Hematopoietic multipotent progenitor cell (in vitro differentiated cells): ENCODE data around the gene MOGAT3. TPM values are rescaled to one million over a fixed set of nuclear protein-coding genes. Genes with fewer than 3 reads are reported as not detected.
"Not testable (repeated sequence)": the region's sequence is repeated elsewhere in the genome, so short reads cannot be mapped to it uniquely, and the experiment has no call there.

Source experiments
- DNase-seq, 3 donors: peaks; one replicate each; pipeline ENCODE4 v3.0.0-alpha.2; 2011 to 2015; ENCODE audit warnings: low read depth in 2 of 3, low spot score in 2 of 3
- total RNA-seq: library from RNA; depleted of rRNA; stranded (reverse); fragments of >200 nt; gene quantifications from one replicate; pipeline ENCODE4 v1.2.3, GENCODE V29; 2012

MOGAT3 gene
- total RNA-seq, 1 donor = not detected

GRCh38 chr7:101205901-101206664 lies 5.2 kb upstream of the MOGAT3 start:
- no peak for DNase-seq

- DNase-seq = not testable (repeated sequence)
Measured at GRCh38 chr7:101203740-101204738, 3.2 kb upstream of the MOGAT3 start.

GRCh38 chr7:101202603-101202918 lies 1.7 kb upstream of the MOGAT3 start:
- DNase-seq = no peak

GRCh38 chr7:101201695-101202602 lies 1.1 kb upstream of the MOGAT3 start:
- no peak for DNase-seq

GRCh38 chr7:101200504-101200861 lies 353 bp downstream of the MOGAT3 start:
- no peak for DNase-seq

- DNase-seq = not testable (repeated sequence)
Measured at GRCh38 chr7:101199522-101199921, 1.3 kb downstream of the MOGAT3 start.

GRCh38 chr7:101198476-101198875 lies 2.4 kb downstream of the MOGAT3 start:
- no peak for DNase-seq

GRCh38 chr7:101197991-101198390 lies 2.8 kb downstream of the MOGAT3 start:
- DNase-seq = no peak

- no peak for DNase-seq
Measured at GRCh38 chr7:101195884-101196283, 5.0 kb downstream of the MOGAT3 start.

GRCh38 chr7:101189109-101189508 lies 11.7 kb downstream of the MOGAT3 start:
- no peak for DNase-seq

DNA sequence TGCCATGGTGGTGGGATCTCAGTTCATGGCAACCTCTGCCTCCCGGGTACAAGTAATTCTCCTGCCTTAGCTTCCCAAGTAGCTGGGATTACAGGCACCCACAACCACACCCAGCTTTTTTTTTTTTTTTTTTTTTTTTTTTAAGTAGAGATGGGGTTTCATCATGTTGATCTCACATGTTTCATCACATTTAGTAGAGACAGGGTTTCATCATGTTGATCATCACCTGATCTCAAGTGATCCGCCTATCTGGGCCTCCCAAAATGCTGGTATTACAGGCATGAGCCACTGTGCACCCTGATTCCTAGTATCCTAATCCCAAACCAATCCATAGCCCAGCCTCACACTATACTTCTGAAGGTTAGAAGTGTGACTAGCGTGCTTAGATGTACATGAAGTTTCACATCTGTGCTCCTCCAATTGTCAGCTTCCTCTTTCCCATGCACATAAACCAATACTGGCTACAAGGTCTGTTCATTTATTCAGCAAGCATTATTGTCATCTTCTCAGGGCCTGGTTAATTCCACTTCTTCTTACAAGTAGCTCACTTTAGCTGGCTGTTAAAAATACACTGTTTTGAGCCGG lies 13.9 kb downstream of the MOGAT3 start:
- no peak for DNase-seq

GRCh38 chr7:101186194-101186593 lies 14.6 kb downstream of the MOGAT3 start:
- DNase-seq = no peak

DNA sequence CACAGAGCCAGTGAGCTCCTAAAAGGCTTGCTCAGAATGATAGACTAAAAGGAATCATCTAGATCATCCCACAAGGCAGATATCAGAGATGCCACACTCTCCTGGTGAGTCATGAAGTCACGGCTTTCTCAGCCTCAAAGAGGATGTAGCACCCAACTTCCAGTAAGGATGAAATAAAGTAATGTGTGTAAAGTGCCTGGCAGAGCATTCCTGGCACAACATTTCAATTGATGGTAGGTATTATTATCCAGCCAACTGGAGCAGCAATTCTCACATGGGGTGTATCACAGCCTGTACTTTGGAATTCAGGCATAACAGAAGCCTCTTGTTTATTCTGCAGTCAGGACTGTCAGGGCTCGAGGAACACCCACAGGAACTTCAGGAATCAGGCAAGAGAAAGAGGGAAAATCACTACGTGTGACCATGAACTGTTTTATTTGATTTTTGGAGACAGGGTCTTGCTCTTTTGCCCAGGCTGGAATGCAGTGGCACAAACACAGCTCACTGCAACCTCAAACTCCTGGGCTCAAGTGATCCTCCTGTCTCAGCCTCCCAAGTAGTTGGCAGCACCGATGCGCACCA lies 15.5 kb downstream of the MOGAT3 start:
- DNase-seq = no peak

GRCh38 chr7:101180130-101180755 lies 20.6 kb downstream of the MOGAT3 start, which contains the start of gene NAT16:
NAT16 (minus strand) TSS chr7:101180293; CDS start chr7:101174807, 5,486 bp downstream.
- DNase-seq = no peak

- DNase-seq = no peak
Measured at GRCh38 chr7:101179713-101180112, 21.1 kb downstream of the MOGAT3 start.

DNA sequence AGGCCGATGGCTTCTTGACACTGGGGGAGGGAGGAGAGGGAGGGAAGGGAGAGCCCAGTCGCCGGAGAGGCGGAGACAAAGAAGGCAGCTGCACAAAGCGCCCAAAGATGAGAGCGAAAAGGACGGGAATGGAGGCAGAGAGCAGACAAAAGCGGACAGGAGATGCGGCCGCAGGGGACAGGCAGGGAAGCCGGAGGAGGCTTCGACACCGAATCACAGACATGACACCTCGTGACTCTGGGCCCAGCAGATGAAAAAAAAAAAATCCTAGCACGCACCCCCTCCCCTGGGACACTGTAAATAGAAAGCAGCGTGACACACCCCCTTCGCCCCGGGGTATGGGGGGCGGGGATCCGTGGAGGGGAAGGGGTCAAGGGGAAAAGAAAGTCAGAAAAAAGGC lies 21.7 kb downstream of the MOGAT3 start:
- no peak for DNase-seq

DNA sequence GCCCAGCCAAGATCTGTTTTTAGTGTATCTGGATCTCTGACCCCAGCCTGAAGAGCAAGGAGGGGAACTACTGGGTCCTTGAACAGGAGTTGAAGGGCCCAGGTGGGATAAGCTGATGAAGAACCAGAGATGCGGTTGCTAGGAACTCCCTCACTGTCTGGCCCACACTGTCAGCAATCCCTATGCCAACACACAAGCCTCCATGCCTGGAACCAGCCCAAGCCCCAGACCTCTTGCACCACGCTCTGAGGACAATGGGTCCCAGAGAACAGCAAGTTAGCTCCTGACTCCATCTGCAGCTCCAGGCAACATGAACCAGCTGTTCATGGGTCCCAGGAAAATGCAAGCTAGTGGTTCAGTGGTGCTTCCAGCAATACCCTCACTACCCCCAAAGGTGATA lies 23.2 kb downstream of the MOGAT3 start:
- DNase-seq = no peak

- no peak for DNase-seq
Measured at GRCh38 chr7:101175664-101176063, 25.2 kb downstream of the MOGAT3 start.

DNA sequence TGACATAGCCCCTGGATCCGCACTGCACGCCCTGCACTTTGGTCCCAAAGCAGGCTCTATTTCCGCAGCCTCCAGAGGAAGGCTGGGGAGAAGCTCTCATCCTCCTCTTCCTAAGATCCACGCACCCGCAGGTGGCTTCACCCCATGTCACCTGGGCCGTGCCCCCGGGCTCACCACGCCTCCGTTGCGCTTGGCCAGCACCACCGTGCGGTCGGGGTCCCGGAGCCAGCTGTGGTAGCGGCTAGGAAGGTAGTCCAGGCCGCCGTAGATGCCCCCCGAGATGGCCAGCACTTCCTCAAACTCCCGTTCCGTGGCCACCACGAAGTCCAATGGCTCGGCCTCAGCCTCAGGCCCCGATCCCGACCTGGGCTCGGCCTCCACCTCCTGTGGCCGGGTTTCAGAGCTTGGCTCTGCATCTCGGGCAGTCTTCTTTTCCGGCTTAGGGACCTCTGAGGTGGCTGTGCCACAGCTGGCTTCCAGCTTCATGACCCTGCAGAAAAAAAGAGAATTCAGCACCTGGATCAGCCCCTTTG lies 26.4 kb downstream of the MOGAT3 start:
- no peak for DNase-seq
